T-helper 1 cell treated with Interleukin-12 subunit alpha and Interleukin-12 subunit beta and Interleukin-4 antibody, amounts not matched to agents 30 ng/mL and 1 ng/mL, for 36 hours (primary cell): ENCODE measurements around the gene CLCN5. TPM values are rescaled to one million over a fixed set of nuclear protein-coding genes. Genes with fewer than 3 reads are reported as not detected.

Source experiments
- intact Hi-C: fragments of 100-400 bp; cut with micrococcal nuclease; formaldehyde crosslinking; loops from one replicate; pipeline ENCODE4 v1.15.1; 2024
- total RNA-seq: library from RNA; stranded (reverse); gene quantifications from 2 replicates; pipeline ENCODE4 v1.2.3, GENCODE V29; 2022

CLCN5 gene
- total RNA-seq, 1 donor from 2014 or later: 5.4 TPM

GRCh38 chrX:49930039-49930438 lies 7.6 kb downstream of the CLCN5 start:
- intact Hi-C loops: no loop called here

DNA sequence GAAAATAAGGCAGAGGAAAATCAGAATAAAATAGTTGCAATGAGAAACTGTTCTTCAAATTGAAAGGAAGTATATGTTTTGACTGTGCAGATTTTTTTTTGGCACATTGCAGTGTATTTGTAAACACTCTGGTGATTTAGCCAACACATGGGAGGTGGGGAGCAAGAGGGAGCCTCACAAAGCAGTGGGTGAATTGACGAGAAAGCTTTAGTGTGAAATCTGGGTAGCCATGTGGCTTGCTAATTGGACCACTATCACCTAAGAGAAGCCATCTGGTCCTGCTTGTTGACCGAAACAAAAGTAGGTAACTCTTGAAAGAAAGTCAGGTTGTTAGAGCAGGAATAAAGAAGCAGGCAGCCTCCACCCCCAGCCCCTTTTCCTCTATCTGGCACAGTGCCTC lies 10.4 kb downstream of the CLCN5 start:
- intact Hi-C loops: no loop called here

GRCh38 chrX:49934148-49934547 lies 11.8 kb downstream of the CLCN5 start:
- intact Hi-C loops: no loop called here

- intact Hi-C loops: no loop called here
Measured at GRCh38 chrX:49934729-49935128, 12.3 kb downstream of the CLCN5 start.

- intact Hi-C loops: no loop called here
Measured at GRCh38 chrX:49947781-49948180, 25.4 kb downstream of the CLCN5 start.

DNA sequence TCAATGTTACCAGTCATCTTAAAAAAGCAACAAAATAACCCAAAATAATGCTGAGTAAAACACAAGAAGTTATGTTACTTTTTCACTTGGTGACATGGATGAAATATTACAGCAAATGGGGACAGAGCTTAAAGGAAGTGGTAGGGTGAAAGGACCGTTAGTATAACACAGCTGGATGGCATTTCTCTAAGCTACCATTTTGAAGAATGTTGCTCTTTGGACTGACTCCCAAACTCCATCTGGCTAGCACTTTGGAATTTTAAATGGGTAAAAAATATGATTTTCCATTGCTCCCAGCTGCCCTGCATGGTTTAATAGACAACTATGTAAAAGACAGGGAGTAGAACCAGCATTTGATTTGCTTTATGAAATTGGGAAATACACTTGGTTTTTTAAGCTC lies 27.6 kb downstream of the CLCN5 start:
- intact Hi-C loops: no loop called here

DNA sequence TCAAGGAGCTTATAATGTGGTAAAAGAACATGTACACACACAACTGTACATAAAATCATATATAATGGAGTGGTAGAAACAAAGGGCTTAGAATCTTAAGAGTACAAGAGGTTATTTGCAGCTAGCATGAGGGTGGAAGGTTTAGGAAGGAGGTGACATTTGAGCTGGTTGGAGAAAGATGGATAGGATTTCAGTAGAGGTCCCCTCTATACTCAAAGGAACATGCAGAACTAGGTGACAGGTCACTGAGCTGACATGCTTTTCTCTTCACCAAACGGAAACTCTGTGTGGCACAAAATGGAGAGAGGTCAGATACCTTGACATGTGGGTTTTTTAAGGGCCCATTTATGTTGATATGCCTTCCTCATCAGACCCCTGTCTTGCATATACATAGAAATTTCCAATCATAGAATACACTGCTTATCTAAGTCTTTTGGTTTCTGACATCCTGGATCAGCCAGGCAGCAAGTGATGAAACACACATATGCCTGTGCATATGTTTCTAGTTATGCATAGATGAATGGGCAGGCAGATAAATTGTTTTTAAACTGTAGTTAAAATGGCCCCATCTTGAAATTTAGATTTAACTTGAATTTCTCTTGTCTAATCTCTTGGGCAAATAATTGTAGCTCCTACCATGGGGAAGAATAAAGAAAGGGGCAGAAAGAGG lies 29.3 kb downstream of the CLCN5 start:
- intact Hi-C loops: no loop called here

DNA sequence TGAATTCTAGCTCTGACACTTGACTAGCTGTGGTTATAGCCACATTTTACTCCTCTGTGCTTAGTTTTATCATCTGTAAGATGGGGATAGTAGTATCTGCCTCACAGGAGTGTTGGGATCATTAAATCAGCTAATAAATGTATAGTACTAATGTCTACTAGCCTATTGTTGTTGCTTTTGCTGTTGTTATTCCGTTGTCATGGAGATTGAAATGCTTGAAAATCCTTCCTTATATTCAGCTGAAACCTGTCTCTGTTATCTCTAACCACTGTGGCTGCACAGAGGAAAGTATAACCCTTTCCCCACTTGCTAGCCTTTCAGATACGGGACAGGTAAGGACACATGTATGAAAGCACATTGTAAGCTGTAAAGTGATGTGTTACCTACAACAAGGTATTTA lies 33.9 kb downstream of the CLCN5 start:
- intact Hi-C loops: no loop called here

DNA sequence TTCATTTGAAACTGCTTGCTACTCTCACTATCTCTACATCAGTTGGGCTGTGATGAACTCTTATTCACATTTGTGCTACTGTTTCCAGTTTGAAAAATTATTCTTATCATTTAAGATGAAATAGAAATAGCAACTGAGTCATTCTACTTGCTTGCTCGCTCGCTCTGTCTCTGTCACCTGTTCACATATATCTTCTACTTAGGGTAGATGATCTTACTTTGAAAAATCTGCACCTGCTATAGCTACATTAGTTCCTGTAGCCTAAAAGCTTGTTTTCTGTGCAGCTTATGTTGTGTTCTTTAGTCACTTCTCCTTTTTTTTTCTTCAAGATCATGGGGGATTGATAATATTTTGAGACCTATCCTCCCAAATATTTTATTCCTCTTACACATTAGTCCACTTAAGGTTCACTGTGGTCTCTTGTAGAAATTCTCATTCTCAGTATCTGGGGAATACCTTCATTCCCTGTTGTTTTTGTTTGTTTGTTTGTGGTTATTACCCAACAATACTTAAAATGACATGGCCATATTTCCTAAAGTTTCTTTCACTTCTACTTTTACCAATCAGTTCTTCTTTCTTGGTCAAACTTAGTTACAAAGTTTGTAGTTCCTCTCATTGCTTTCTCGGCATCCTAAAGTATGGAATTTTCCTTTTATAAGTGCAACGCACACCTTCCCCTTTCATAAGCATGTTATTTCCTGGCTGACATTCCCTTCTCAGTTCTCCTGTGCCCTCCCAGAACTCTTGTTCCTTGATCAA lies 36.5 kb downstream of the CLCN5 start:
- intact Hi-C loops: no loop called here

GRCh38 chrX:49959602-49960001 lies 37.2 kb downstream of the CLCN5 start:
- intact Hi-C loops: no loop called here

GRCh38 chrX:49960061-49960460 lies 37.7 kb downstream of the CLCN5 start:
- intact Hi-C loops: no loop called here

DNA sequence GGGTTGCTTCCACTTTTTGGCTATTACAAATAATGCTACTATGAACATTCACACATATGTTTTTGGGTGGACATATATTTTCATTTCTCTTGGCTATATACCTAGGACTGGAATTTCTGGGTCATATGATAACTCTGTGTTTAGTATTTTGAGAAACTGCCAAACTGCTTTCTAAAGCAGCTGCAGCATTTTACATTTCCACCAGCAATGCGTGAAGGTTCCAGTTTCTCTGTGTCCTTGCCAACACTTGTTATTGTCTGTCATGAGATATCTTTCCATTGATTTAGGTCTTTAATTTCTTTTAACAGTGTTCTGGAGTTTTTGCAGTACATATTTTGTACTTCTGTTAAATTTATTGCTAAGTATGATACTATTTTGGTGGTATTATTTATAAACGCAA lies 48.3 kb downstream of the CLCN5 start:
- intact Hi-C loops: no loop called here

DNA sequence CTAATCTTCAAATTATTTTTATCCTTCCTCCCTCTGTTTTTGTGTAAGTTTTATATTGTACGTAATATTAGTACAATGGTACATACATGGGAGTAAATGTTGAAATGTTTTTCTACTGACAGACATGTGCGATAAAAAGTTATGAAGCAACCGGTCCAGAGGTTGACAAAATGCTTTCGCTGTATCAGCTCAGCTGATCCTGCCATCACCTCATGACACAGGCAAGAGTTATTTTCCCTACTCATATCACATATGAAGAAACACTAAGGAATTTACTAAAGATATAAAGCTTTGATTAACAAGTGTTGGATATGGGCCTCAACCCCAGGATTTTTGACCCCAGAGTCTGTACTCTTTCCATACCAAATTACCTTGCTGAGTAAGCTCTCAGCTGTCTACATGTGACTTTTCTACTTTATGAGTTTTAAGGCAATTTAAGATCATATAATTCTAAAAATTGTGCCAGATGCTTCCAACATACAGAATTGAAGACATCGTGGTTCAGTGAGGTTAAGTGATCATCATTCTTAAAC lies 50.0 kb downstream of the CLCN5 start:
- intact Hi-C loops: no loop called here

GRCh38 chrX:49976682-49977197 lies 54.3 kb downstream of the CLCN5 start:
- intact Hi-C loops: no loop called here

DNA sequence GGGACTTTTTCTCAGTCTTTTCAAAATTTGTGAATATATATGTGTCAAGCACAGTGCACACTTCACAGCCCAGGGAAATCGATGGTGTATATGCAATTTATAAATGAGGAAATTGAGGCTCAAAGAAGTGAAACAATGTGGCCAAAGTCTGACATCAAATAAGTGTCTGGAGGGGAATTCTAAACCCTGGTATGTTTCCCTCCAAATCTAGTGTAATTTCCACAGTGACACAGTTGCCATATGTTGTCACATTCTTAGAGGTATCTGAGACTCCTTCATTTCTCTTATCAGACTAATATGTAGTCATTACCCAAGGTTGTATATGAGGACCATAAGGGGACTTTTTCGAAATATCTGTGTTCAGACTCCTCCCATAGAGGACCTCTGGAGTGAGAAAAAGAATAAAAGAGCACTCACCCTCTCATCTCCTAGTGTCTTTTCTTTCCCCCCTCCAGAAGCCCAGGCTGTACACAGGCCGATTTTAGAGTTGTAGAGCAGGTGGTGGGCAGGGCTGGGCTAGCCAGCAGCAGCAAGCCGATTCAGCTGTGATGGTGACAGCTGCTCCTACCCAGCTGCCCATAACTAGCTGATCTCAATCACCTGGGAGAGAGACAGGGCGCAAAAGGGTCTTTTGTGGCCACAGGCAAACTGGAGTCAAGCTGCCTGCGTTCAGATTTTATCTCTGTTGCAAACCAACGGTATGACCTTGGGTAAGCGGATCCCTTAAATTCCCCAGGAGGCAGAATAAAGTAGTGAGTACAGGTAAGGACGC lies 55.1 kb downstream of the CLCN5 start:
- intact Hi-C loops: no loop called here

DNA sequence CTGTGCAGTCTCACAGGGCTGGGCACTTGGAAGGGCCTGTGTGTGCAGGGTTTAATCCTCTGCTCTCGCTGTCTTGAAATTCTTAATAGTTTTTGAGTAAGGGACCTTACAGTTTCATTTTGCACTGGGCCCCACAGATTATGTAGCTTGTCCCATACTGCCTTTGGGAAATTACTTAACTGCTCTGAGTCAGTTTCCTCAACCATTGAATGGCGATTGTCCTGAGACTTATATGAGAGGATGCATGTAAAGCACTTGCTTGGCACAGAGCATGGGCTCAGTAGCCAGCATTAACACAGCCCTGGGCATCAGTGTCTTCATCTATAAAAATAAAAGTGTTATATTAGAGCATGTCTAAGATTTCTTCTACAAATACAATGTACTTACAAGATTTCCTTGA lies 55.8 kb downstream of the CLCN5 start:
- intact Hi-C loops: no loop called here

DNA sequence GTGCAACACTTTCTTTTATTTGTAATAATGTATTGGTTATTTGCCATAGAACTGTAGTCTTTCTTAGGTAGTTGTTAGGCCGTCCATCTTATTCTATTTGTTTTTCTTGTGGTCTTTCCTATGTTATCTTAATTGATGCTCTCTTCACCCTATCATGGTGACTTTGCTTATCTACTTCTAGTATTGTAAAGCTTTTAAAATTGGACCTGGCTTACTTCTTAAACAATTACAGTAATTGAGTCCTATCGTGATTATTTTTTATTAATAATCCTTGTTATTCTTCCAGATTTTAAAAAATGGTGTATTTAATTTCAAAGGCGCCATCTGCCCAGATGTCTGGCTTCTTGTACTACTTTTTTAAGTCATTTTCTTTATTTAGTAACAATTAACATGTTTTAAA lies 63.7 kb downstream of the CLCN5 start:
- intact Hi-C loops: no loop called here

GRCh38 chrX:49987651-49988050 lies 65.3 kb downstream of the CLCN5 start:
- intact Hi-C loops: no loop called here

- intact Hi-C loops: no loop called here
Measured at GRCh38 chrX:49988143-49988542, 65.7 kb downstream of the CLCN5 start.

- intact Hi-C loops: no loop called here
Measured at GRCh38 chrX:49991758-49992157, 69.4 kb downstream of the CLCN5 start.

DNA sequence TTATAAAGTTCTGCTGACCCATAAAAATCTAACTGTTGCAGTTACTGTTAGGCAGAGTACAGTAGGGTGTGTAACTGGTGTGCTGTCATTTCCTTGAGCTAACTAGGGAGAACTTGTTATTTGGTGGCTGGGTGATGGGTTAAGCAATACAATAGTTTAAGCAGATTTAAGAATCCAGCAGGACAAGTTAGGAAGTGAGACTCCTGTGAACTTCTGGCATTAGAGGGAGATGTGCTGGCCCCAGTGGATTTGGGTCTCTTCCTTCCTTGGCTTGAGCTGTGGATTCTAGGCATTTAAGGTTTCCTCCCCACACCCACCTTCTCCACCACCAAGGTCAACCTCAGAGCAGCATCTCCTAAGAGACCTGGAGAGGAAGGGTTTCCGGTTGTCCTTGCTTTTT lies 70.5 kb downstream of the CLCN5 start:
- intact Hi-C loops: no loop called here

GRCh38 chrX:49993661-49994060 lies 71.3 kb downstream of the CLCN5 start:
- intact Hi-C loops: no loop called here
